PFSK-1 (cell line): Measurements from ENCODE around the gene CORO2B.

Source experiments
- FOXP2 ChIP-seq: optimal IDR thresholded peaks from 2 replicates; pipeline ENCODE3; 2011; ENCODE audit warnings: borderline replicate concordance, control low read depth, inconsistent platforms; ENCODE audit not compliant: insufficient read depth; ENCODE audit errors: extremely low read length, extremely low read depth
- POLR2AphosphoS5 ChIP-seq: IDR thresholded peaks from 2 replicates; pipeline ENCODE4 v1.6.1; 2012; ENCODE audit warnings: low read depth, mild to moderate bottlenecking, control low read depth, low read length, moderate library complexity
- SIN3A ChIP-seq: IDR thresholded peaks from 2 replicates; pipeline ENCODE4 v1.6.1; 2012; ENCODE audit warnings: mild to moderate bottlenecking, low read length, moderate library complexity, borderline replicate concordance; ENCODE audit not compliant: insufficient read depth
- TAF1 ChIP-seq: IDR thresholded peaks from 2 replicates; pipeline ENCODE4 v1.6.1; 2012; ENCODE audit warnings: low read length, control low read depth, borderline replicate concordance; ENCODE audit not compliant: insufficient read depth
- TF ChIP-seq, protein P1 (sequence below), 2 experiments: IDR thresholded peaks; 2 replicates each; pipeline versions ENCODE4 v1.6.1 to v1.8.0; 2011 to 2012; ENCODE audit warnings: low read depth in 2 of 2, low read length in 2 of 2, control low read depth in 1 of 2, inconsistent platforms in 1 of 2, mild to moderate bottlenecking in 1 of 2, moderate library complexity in 1 of 2; ENCODE audit not compliant: insufficient read depth in 1 of 2

The CORO2B gene

DNA sequence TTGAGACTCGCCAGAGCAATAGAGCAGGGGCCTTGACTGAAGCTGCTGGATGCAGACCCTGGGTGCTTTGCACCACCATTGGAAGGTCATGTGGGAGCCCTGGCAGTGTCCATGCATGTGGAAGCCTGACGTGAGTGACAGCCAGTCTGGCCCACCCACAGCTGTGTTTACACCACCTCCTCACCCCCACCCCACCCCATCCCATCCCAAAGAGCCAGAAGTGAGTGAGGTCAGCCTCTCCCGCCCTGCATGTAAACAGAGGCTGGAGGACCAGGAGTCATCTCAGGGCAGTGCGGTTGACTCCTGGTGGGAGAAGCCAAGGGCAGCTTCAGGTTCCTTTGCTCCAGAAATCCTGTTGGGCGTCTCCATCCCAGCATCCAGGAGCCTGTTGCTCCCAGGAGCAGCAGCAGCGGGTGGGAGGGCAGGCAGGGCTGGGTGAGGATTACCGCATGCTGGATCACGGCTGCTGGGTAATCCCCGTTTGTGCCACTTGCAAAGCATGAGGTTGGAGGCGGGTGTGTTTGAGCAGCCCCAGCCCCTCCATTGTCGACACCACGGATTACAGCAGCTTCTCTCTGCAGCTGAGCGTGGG, 44.6 kb downstream of the CORO2B start:
- TF ChIP-seq, protein P1, sequence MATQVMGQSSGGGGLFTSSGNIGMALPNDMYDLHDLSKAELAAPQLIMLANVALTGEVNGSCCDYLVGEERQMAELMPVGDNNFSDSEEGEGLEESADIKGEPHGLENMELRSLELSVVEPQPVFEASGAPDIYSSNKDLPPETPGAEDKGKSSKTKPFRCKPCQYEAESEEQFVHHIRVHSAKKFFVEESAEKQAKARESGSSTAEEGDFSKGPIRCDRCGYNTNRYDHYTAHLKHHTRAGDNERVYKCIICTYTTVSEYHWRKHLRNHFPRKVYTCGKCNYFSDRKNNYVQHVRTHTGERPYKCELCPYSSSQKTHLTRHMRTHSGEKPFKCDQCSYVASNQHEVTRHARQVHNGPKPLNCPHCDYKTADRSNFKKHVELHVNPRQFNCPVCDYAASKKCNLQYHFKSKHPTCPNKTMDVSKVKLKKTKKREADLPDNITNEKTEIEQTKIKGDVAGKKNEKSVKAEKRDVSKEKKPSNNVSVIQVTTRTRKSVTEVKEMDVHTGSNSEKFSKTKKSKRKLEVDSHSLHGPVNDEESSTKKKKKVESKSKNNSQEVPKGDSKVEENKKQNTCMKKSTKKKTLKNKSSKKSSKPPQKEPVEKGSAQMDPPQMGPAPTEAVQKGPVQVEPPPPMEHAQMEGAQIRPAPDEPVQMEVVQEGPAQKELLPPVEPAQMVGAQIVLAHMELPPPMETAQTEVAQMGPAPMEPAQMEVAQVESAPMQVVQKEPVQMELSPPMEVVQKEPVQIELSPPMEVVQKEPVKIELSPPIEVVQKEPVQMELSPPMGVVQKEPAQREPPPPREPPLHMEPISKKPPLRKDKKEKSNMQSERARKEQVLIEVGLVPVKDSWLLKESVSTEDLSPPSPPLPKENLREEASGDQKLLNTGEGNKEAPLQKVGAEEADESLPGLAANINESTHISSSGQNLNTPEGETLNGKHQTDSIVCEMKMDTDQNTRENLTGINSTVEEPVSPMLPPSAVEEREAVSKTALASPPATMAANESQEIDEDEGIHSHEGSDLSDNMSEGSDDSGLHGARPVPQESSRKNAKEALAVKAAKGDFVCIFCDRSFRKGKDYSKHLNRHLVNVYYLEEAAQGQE (IDR thresholded peaks at IDR 0.05; ENCODE audit: insufficient read depth in 1 of 2, low read depth in 2 of 2, low read length in 2 of 2): no peak
- TF ChIP-seq SIN3A: no peak
- TF ChIP-seq FOXP2: peak; percentile 65
- no peak for TF ChIP-seq POLR2AphosphoS5

DNA sequence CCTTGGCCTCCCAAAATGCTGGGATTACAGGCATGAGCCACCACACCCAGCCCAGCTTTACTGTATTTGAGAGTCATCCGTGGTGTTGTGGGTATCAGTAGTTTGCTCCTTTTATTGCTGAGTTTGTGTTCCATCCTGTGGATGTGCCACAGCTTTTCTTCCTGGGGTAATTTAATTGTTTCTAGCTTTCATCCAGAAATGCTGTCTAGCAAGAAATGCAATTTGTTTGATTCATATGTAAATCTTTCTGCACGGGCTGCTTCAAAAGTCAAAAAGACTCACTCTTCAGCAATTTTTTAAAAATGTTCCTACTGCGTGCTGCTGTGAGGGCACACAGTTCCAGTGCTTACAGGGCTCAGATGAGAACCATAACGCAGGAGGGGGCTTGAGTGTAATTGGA, 47.1 kb downstream of the CORO2B start:
- TF ChIP-seq, protein P1 (IDR thresholded peaks at IDR 0.05; ENCODE audit: insufficient read depth in 1 of 2, low read depth in 2 of 2, low read length in 2 of 2): no peak
- no peak for TF ChIP-seq POLR2AphosphoS5
- TF ChIP-seq TAF1: no peak
- no peak for TF ChIP-seq SIN3A
- no peak for TF ChIP-seq FOXP2

DNA sequence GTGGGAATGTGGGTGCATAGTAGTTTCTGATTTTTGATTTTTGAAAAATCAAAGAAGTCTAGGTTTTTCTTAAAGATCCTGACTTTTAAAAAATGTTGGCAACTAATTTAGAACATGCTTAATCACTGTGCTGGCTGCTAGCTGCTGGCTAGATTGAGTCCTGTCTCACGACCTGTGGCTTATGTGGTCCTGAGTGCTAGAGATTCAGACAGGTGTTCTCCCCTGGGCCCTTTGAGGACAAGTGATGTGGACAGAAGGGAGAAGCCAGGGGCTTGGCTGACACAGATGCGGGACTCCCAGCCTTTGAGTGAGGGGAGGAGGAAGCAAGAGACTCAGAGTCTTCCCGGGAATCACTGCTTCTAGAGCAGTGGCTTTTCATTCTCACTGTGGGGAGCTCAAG, 47.5 kb downstream of the CORO2B start:
- TF ChIP-seq SIN3A (no peak), FOXP2 (no peak), POLR2AphosphoS5 (no peak), TAF1 (no peak)
- TF ChIP-seq, protein P1 (IDR thresholded peaks at IDR 0.05; ENCODE audit: insufficient read depth in 1 of 2, low read depth in 2 of 2, low read length in 2 of 2): no peak

DNA sequence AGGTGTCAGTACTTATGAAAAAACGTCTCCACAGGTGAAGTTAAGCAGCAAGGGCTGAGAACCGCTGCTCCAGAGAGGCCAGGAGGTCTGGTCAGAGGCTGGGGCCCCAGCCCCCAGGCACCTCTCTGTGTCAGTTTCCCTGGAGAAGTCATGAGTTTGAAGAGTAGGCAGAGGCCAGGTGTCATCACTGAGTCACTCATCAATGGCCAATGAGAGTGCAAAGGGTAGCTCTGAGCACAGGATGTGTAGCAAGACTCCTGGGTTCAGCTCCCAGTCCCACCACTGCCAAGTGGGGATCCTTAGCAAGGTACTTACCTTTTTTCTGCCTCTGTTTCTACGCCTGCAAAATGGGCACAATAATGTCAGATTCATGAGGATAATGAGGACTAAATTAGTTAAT, 47.9 kb downstream of the CORO2B start:
- TF ChIP-seq SIN3A: no peak

DNA sequence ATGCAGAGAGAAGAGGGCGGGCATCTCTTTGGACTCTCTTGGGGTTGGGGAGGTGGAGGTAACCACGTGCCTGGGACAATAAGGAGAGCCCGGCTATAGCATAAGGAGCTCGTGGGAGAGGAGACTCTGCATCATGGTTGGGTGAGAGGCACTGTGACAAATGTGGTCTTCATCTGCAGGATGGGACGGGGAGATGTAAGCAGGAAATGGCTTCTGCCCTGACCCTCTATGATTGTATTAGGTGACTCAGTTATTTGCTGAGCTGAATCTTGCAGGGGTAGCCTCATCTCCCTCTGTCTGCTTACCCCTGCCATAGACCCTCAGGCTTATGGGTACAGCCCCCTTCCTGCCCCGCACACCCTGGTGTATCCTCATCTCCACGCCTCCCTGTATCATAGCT, 48.7 kb downstream of the CORO2B start:
- TF ChIP-seq, protein P1 (IDR thresholded peaks at IDR 0.05; ENCODE audit: insufficient read depth in 1 of 2, low read depth in 2 of 2, low read length in 2 of 2): no peak
- TF ChIP-seq FOXP2 (no peak), TAF1 (no peak)
